ENCODE results near the gene NR1D2.

- TF ChIP-seq CTCF (IDR thresholded peaks at IDR 0.05) (no peak), POLR2A (IDR thresholded peaks at IDR 0.05) (no peak), EP300 (IDR thresholded peaks at IDR 0.05) (no peak), POLR2AphosphoS5 (IDR thresholded peaks at IDR 0.05) (no peak)
These were observed 18.4 kb upstream of the NR1D2 start for GRCh38 chr3:23926736-23927135.

Data from upper lobe of left lung (tissue), 4 donors.